ENCODE data around the gene SFI1.
A peak's percentile ranks its signal among the peaks of the same experiment; 100 is the strongest.
"Not testable (repeated sequence)": the region's sequence is repeated elsewhere in the genome, so short reads cannot be mapped to it uniquely, and the experiment has no call there.

SFI1 gene

DNA sequence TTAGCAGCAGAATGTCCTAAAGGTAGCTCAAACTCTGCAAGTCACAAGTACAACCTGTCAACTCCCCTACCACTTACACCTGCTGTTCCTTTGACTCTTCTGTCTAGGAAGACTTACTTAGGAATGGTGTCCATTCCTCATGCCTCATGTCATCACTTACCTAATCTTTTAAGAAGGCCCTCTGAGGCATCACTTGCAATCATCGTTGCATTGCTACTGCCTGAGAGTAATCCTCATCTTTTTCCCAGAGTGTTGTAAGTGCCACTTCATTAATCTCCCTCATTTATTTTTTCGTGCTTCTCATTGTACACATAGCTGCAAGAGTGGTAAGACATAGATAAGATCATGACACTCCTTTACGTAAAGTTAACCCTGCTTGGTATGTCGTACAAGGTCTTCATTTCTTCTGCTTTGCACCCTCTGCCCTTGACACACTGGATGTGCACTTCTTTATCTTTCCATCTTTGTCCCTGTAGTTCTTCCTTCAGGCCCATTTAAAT lies 54.6 kb downstream of the SFI1 start:
- TF ChIP-seq, protein P1, sequence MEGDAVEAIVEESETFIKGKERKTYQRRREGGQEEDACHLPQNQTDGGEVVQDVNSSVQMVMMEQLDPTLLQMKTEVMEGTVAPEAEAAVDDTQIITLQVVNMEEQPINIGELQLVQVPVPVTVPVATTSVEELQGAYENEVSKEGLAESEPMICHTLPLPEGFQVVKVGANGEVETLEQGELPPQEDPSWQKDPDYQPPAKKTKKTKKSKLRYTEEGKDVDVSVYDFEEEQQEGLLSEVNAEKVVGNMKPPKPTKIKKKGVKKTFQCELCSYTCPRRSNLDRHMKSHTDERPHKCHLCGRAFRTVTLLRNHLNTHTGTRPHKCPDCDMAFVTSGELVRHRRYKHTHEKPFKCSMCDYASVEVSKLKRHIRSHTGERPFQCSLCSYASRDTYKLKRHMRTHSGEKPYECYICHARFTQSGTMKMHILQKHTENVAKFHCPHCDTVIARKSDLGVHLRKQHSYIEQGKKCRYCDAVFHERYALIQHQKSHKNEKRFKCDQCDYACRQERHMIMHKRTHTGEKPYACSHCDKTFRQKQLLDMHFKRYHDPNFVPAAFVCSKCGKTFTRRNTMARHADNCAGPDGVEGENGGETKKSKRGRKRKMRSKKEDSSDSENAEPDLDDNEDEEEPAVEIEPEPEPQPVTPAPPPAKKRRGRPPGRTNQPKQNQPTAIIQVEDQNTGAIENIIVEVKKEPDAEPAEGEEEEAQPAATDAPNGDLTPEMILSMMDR (conservative IDR thresholded peaks at IDR 0.05; ENCODE audit: low read depth, low read length) = no peak
- no peak for DNase-seq (ENCODE audit: low read depth)
- no peak overlapping the region for H3K4me3 ChIP-seq (ENCODE audit: low read depth, low read length)

DNA sequence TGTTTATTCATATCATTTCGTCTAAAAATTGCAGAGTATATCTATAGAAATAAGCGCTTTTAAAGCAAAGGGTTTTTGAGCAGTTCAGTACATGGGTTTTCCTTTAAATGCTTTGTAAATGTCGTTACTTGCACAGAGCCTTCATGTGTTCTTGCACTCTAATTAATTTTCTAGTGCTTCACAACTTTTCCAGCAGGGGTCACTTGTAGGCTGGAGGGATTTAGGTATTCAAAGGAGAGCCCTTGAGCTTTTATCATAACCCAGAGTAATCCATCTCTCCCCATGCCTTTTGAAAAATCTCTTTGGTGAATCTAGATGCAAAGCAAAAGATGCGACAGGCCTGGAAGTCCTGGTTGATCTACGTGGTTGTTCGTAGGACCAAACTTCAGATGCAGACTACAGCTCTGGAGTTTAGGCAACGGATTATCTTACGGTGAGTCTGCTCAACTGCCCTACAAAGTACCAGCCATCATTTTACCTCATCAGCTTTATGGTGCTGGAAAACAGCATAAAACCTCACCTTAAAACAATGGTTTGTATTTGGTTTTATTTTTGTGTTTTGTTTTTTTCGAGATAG lies 60.4 kb downstream of the SFI1 start:
- TF ChIP-seq, protein P1 (conservative IDR thresholded peaks at IDR 0.05; ENCODE audit: low read depth, low read length) = peak; percentile 73
- DNase-seq (ENCODE audit: low read depth) = peak; percentile 73
- H3K4me3 ChIP-seq (ENCODE audit: low read depth, low read length) = no peak overlapping the region

DNA sequence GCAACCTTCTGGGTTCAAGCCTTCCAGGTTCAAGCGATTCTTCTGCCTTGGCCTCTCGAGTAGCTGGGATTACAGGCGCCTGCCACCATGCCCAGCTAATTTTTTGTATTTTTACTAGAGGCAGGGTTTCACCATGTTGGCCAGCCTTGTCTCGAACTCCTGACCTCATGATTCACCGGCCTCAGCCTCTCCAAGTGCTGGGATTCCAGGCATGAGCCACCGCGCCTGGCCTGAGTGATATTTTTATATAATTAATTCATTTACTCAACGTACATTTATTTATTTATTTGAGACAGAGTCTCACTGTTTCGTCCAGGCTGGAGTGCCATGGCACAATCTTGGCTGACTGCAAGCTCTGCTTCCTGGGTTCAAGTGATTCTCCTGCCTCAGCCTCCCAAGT lies 62.2 kb downstream of the SFI1 start:
- DNase-seq (ENCODE audit: low read depth) = peak; percentile 56
- not testable (repeated sequence) for H3K4me3 ChIP-seq (ENCODE audit: low read depth, low read length)

DNA sequence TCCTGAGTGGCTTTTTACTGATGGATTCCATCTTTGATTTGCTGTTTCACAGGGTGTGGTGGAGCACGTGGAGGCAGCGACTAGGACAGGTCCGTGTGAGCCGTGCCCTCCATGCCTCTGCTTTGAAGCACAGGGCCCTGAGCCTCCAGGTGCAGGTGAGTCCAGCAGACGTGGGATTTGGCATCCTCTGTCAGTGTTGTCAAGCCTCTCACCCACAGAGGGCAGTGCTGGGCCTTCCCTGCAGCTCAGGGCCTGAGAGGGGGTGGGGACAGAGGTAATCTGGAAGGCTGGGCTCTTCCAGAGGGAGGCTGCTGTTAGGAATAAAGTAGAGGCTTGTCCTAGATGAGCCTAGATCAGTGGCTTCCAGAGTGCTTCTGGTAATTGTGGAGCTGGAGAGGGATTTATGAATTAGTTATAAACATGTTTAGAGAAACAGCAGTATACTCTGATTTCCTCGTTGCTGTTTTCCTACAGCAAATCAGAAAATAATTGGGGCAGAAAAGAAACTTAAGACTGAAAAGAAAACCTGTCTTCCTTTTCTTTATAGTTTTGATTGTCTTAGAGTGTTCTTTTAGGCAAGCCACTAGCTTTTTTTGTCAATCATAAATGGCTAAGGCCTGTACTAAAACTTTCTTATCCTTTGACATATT lies 65.0 kb downstream of the SFI1 start:
- peak; percentile 93 for DNase-seq (ENCODE audit: low read depth)
- TF ChIP-seq, protein P1 (conservative IDR thresholded peaks at IDR 0.05; ENCODE audit: low read depth, low read length) = peak; percentile 97
- no peak overlapping the region for H3K4me3 ChIP-seq (ENCODE audit: low read depth, low read length)

DNA sequence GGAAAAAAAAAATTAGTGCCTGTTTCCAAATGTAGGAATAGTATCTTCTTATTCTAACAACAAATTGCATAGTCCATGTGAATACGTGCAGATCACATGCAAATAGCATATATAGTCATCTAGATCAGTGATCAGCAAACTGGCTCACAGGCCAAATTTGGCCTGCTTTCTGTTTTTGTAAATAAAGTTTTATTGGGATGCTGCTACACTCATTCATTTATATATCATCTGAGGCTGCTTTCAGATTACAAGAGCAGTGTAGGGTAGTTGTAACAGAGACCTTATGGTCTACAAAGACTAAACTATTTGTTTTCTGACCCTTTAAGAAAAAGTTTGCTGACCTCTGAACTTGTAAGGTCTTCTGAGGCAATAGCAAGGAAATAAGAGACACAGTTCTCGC lies 65.6 kb downstream of the SFI1 start:
- TF ChIP-seq, protein P1 (conservative IDR thresholded peaks at IDR 0.05; ENCODE audit: low read depth, low read length) = no peak
- peak; percentile 44 for DNase-seq (ENCODE audit: low read depth)
- H3K4me3 ChIP-seq (ENCODE audit: low read depth, low read length) = no peak overlapping the region

DNA sequence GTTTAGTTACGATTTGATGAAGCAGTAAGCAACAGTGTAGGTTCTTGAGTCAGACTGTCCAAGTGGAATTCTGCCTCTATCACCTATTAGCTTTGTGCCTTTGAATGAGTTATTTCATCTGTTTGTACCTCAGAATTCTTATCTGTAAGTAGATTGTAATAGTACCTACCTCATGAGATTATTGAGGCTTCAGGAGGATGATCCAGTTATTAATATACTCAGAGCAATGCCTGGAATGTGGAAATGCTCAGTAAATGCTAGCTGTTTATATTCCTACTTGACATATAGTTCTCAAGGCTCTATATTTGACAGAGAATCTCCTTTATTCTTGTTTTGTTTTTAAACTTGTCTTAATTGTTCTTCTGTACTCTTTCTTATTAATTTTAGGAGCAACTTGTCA lies 70.1 kb downstream of the SFI1 start:
- H3K4me3 ChIP-seq (ENCODE audit: low read depth, low read length) = no peak overlapping the region
- TF ChIP-seq, protein P1 (conservative IDR thresholded peaks at IDR 0.05; ENCODE audit: low read depth, low read length) = no peak
- DNase-seq (ENCODE audit: low read depth) = peak; percentile 65

DNA sequence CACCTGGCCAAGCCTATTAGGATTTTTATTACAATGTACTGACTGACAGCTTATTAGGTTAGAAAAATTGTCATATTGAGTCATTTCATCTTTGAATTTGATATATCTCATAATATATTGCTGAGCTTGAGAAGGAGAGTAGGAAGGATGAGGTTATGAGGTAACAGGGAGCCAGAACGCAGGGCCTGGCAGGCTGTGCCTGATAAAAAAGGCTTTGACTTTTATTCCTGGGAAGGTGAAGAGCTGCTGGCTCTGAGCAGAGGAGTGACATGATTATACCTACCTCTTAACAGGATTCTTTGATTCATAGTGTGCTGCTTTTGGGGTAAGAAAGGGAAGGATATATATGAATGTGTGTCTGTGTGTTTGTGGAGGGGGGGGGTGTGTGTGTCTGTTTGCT lies 70.9 kb downstream of the SFI1 start:
- TF ChIP-seq, protein P1 (conservative IDR thresholded peaks at IDR 0.05; ENCODE audit: low read depth, low read length) = no peak
- no peak for DNase-seq (ENCODE audit: low read depth)
- H3K4me3 ChIP-seq (ENCODE audit: low read depth, low read length) = no peak overlapping the region

All from choroid plexus epithelial cell (primary cell).